GM19468 (cell line): ENCODE data around the gene RBP7.
"Not testable (repeated sequence)": the region's sequence is repeated elsewhere in the genome, so short reads cannot be mapped to it uniquely, and the experiment has no call there.

Experiments
- ATAC-seq: cut with Tn5 transposase; IDR thresholded peaks from one replicate; pipeline ENCODE4 v1.9.1; 2021; ENCODE audit warnings: mild to moderate bottlenecking, moderate library complexity, moderate number of reproducible peaks; ENCODE audit not compliant: unreplicated experiment; ENCODE audit errors: extremely low read depth

Gene RBP7

GRCh38 chr1:9996624-9997582 lies at the start of gene RBP7:
Gene RBP7 (plus strand): TSS chr1:9997228. CDS start chr1:9997259, 31 bp downstream.
- no peak for ATAC-seq

GRCh38 chr1:9957726-9958125 lies 39.3 kb upstream of the RBP7 start:
- no peak for ATAC-seq

GRCh38 chr1:9960011-9960410 lies 37.0 kb upstream of the RBP7 start:
- ATAC-seq = no peak

DNA sequence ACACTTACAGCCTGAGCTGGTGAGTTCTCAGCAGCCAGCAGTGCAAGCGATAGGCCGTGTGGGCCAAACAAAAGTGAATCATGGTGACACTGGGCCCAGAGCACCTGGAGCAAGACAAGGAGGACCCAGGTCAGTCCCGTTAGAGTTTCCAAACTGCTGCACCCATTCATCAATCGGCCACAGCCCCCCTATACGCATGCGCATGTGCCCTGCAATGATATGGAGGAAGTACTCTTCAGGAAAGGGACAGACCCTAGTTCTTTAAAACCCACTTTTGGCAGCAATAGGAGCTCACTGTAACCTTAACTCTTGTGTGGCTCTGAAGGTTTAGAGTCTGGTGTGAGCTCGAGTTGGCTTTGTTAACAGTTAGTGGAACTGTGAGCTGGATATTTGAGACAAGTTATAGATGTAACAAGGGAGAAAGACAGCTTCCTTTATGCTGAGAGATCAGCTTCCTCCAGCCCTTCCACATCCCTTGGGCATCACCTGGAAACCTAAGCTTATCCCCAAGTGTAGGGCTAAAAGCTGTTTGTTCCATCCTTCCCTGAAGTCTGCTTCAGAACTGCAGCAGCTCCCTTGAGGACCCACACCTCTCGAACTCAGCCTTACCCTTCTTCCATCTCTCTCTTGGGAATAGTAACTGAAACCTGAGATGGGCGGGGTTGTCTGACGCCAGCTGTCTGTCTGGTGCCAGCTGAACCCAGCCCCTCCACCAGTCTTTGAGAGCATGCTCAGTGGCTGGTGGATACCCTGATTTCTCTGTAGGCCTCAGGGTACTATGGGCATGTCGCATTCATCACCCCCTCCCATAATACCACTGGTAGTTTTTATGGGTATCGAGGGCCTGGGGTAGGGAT lies 36.1 kb upstream of the RBP7 start:
- no peak for ATAC-seq

GRCh38 chr1:9984253-9984652 lies 12.8 kb upstream of the RBP7 start:
- ATAC-seq = no peak

DNA sequence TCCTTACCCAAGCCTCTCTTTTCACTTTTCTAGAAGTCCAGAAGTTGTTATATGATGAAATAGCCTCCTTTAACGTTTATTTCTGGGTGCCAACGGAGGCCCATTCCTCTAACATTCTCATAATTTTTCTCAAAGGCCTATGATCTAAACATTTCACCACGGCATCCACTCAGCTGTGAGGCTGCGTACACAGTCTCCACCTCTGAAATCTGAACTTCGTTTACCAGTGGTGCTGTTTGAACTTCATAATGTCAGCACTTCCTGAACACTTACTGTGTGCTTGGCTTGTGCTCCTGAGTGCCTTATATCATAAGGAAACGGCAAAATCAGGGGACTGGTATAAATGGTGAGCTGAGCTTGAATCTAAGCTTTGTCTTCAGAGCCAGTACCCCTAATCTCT lies 12.0 kb upstream of the RBP7 start:
- ATAC-seq = no peak

- no peak for ATAC-seq
These were observed 7.3 kb upstream of the RBP7 start for GRCh38 chr1:9989773-9990172.

- ATAC-seq = no peak
These were observed 6.1 kb upstream of the RBP7 start for GRCh38 chr1:9990944-9991343.

- no peak for ATAC-seq
These were observed 4.1 kb upstream of the RBP7 start for GRCh38 chr1:9992910-9993309.

GRCh38 chr1:9993561-9994075 lies 3.4 kb upstream of the RBP7 start:
- no peak for ATAC-seq

DNA sequence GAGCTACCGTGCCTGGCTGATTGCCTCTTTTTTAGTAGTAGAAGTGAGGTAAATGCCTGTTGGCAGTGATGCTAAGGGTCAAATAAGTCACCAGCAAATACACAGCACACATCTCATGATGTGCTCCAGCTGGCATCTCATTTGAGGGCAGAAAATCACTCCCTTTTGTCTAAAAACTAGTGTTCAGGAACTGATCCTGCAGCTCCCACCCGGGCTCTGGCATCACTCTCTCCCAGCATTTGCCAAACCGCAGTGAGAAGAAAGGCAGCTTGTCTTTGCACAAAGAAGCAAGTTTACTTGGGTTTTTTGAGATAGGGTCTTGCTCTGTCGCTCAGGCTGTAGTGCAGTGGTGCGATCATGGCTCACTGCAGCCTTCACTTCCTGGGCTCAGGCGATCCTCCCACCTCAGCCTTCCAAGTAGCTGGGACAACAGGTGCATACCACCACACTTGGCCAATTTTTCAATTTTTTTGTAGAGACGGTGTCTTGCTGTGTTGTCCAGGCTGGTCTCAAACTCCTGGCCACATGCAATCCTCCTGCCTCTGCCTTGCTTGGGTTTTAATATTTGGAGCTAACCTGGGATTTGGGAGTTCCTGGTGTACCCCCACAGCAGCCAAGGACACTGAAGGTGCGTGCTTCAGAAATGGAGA lies 4.1 kb downstream of the RBP7 start:
- ATAC-seq = no peak

GRCh38 chr1:10005248-10005647 lies 8.2 kb downstream of the RBP7 start:
- not testable (repeated sequence) for ATAC-seq

DNA sequence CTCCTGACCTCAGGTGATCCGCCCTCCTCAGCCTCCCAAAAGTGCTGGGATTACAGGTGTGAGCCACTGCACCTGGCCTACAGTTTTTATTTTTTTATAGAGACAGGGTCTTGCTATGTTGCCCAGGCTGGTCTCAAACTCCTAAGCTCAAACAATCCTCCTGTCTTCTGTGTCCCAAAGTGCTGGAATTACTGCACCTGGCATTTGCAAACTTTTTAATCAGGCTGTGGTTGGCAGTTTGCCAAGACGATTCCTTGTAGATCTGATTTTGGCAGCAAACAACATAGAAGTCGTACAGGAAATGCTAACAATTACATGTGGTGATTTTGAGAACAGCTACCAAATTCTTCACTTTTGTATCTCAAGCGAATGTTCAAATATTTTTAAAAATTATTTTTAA lies 10.1 kb downstream of the RBP7 start:
- ATAC-seq = no peak

DNA sequence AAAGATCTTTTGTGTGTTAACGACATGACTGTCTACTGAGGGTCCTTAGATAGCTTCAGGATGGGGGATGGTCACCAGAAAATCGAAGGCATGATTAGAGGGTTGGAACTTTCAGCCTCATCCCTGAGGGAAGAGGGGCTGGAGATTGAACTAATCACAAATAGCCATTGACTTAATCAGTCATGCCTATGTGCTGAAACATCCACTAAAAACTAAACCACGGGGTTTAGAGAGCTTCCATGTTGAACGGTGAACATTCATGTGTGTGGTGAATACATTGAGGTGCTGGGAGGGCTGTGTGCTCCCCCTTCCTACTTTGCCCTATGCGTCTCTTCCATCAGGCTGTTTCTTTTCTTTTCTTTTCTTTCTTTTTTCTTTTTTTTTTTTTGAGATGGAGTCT lies 17.0 kb downstream of the RBP7 start:
- ATAC-seq = no peak

DNA sequence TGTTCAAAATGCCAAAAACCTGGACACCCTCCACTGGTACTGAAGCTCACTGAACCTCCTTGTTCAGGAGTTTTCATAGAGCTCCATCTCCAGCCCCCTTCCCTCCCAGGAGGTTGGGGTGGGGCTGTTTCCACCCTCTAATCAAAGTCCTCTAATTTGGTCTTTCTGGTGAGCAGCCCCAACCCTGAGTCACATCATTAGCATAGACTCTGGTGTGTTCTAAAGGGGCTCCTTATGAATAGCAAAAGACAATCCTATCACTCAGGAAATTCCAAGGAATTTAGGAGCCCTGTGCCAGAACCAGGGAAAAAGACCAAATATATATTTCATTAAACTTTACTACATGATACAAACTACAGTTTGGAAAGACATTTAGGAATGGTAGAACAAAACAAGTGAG lies 22.5 kb downstream of the RBP7 start:
- ATAC-seq = no peak

DNA sequence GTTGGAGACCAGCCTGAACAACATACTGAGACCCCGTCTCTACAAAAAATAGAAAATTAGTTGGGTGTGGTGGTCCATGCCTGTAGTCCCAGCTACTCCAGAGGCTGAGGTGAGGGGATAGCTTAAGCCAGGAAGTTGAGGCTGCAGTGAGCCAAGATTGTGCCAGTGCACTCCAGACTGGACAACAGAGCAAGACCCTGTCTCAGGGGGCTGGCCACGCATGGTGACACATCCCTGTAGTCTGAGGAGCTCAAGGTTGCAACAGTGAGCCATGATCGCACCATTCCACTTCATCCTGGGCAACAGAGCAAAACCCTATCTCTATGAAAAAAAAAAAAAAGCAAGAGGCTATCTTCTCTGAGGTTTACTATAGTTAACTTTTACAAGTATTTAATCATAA lies 23.1 kb downstream of the RBP7 start:
- no peak for ATAC-seq

DNA sequence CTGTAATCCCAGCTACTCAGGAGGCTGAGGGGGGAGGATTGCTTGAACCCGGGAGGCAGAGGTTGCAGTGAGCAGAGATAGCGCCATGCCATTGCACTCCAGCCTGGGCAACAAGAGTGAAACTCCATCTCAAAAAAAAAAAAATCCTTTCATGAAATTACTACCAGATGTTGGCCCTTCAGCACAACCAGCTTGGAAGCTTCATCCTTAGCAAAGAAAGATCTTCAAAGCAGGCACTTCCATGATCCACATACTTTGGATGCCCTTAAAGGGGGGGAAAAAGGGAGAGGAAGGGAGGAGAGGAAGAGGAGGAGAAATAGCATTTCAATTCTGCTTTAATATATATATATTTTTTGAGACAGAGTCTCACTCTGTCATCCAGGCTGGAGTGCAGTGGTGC lies 23.6 kb downstream of the RBP7 start:
- ATAC-seq = not testable (repeated sequence)

DNA sequence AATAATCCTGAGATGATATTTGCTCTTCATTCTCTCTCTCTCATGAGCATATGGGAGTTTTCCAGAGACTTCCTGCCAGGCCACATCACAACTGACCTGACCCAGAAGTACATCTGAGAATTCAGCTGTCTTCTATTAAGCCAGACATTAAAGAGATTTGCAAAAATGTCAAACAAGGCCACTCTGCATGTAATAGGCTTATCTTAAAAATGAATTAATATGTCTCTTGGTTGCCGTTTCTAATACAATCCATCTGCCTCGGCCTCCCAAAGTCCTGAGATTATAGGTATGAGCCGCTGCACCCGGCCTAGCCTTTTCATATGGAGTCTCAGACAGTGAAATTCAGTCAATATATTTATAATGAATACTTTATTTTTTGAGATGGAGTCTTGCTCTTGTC lies 25.0 kb downstream of the RBP7 start:
- ATAC-seq = not testable (repeated sequence)

- no peak for ATAC-seq
These were observed 25.6 kb downstream of the RBP7 start for GRCh38 chr1:10022656-10023055.

DNA sequence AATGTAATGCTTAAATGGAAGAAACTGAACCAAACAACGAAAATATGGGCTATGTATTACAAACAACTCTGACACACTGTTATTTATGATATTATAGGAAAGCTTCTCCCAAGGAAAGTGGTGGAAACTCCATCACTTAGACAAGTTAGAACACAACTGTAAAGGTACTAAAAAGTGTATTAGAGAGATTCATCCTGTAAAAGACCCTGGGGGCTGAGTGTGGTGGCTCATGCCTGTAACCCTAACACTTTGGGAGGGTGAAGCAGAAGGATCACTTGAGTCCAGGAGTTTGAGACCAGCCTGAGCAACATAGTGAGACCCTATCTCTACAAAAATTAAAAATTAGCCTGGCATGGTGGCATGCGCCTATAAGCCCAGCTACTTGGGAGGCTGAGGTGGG lies 28.3 kb downstream of the RBP7 start:
- no peak for ATAC-seq
